ENCODE data around the gene CDH23. TPM values are rescaled to one million over a fixed set of nuclear protein-coding genes. Genes with fewer than 3 reads are reported as not detected.

The CDH23 gene
- total and polyA plus RNA-seq, 9 of the 15 experiments (the other 6 are each of a cell fraction or from before 2014, with no cell fraction given): 0.18 to 1.2 (median 0.47) TPM

- TF ChIP-seq ZNF507 (tag; conservative IDR thresholded peaks at IDR 0.05) (no peak), LCOR (CRISPR knock-in tag; IDR thresholded peaks at IDR 0.05) (no peak), SIN3B (IDR thresholded peaks at IDR 0.05; ENCODE audit: low read depth) (no peak), ZNF407 (IDR thresholded peaks at IDR 0.05; ENCODE audit: low read depth) (no peak), SMAD1 (IDR thresholded peaks at IDR 0.05; ENCODE audit: low read depth, low read length, partially characterized antibody) (no peak), ZSCAN29 (IDR thresholded peaks at IDR 0.05) (no peak), ZNF146 (CRISPR knock-in tag; IDR thresholded peaks at IDR 0.05; ENCODE audit: unreplicated experiment) (no peak), ZBTB5 (IDR thresholded peaks at IDR 0.05) (no peak), SREBF1 (IDR thresholded peaks at IDR 0.05; ENCODE audit: borderline replicate concordance, low read depth, low read length) (no peak), ZBTB8A (IDR thresholded peaks at IDR 0.05; ENCODE audit: partially characterized antibody) (no peak), SIRT6 (IDR thresholded peaks at IDR 0.05; ENCODE audit: low read depth, low read length) (no peak), ZNF57 (CRISPR knock-in tag; IDR thresholded peaks at IDR 0.05) (no peak), ZMIZ1 (IDR thresholded peaks at IDR 0.05; ENCODE audit: low read depth in 2 of 2, low read length in 2 of 2) (no peak)
Observed at GRCh38 chr10:71713135-71714030, 316.7 kb downstream of the CDH23 start (continued).
